GM12878 (cell line): ENCODE data around the gene JAG2. TPM values are rescaled to one million over a fixed set of nuclear protein-coding genes. Genes with fewer than 3 reads are reported as not detected.

ENCODE experiments used
- ATAC-seq: fragments of 200-7000 bp; cut with Tn5 transposase; 3 replicates; pipeline ENCODE4 v1.9.1; 2020; ENCODE audit warnings: mild to moderate bottlenecking, moderate library complexity
- BruUV-seq: library from RNA; stranded (reverse); fragments of 400-500 nt; replicated peaks from 2 replicates; lab custom pipeline; 2021; lab: Mats Ljungman, UMichigan
- CTCF ChIA-PET: fragments of 300-600 bp; sonication (Branson Sonifier 250); formaldehyde crosslinking; extraction: SDS; loops from one replicate; lab custom pipeline; 2021; ENCODE audit warnings: inconsistent platforms; lab: Yijun Ruan, JAX
- POLR2A ChIA-PET: fragments of 350-600 bp; formaldehyde crosslinking; extraction: SDS; loops from one replicate; lab custom pipeline; 2021; ENCODE audit warnings: inconsistent platforms; lab: Charles Lee
- RAD21 ChIA-PET: fragments of 300-600 bp; sonication (Branson Sonifier 250); formaldehyde crosslinking; loops from one replicate; lab custom pipeline; 2023; ENCODE audit warnings: antibody characterized with exemption; ENCODE audit not compliant: unreplicated experiment; lab: Charles Lee
- SMC1A ChIA-PET: fragments of 300-600 bp; sonication (Branson Sonifier 250); formaldehyde crosslinking; loops from one replicate; lab custom pipeline; 2023; ENCODE audit not compliant: unreplicated experiment, uncharacterized antibody; lab: Charles Lee
- DNase-seq: peaks from one replicate; pipeline ENCODE4 v3.0.0-alpha.2; 2011; ENCODE audit warnings: low read depth, low spot score
- FAIRE-seq: peaks from 3 replicates; lab custom pipeline; 2011; peaks lifted over from hg19 to GRCh38; lab: Jason Lieb, UNC
- H2AFZ ChIP-seq: 2 replicates; pipeline ENCODE4 v1.6.0; 2011; ENCODE audit warnings: low read depth, low read length, control low read depth; ENCODE audit not compliant: control insufficient read depth
- H3K27ac ChIP-seq: 2 replicates; pipeline ENCODE4 v1.5.1; 2011; ENCODE audit warnings: control low read depth; ENCODE audit not compliant: control insufficient read depth, insufficient read depth
- H3K27me3 ChIP-seq, 2 experiments: replicated peaks in 1 of 2; 2 replicates each; pipeline versions ENCODE4 v1.6.0 to v1.6.1; 2011; ENCODE audit warnings: low read length in 1 of 2; ENCODE audit not compliant: control insufficient read depth in 2 of 2, insufficient read depth in 2 of 2
- H3K36me3 ChIP-seq, 2 experiments: 2 replicates each; pipeline ENCODE4 v1.5.1; 2011; ENCODE audit warnings: low read length in 1 of 2; ENCODE audit not compliant: control insufficient read depth in 2 of 2, insufficient read depth in 2 of 2
- H3K4me1 ChIP-seq: 2 replicates; pipeline ENCODE4 v1.6.1; 2011; ENCODE audit warnings: mild to moderate bottlenecking, low read length, moderate library complexity, mixed read lengths; ENCODE audit not compliant: control insufficient read depth, insufficient read depth
- H3K4me2 ChIP-seq: 2 replicates; pipeline ENCODE4 v1.6.0; 2011; ENCODE audit warnings: control low read depth; ENCODE audit not compliant: control insufficient read depth, insufficient read depth
- H3K4me3 ChIP-seq: fragments of 200-600 bp; sonication (generic); 2 replicates; pipeline ENCODE4 v1.5.1; 2016
- H3K79me2 ChIP-seq: 2 replicates; pipeline ENCODE4 v1.6.0; 2011; ENCODE audit warnings: low read length; ENCODE audit not compliant: control insufficient read depth, insufficient read depth
- H3K9ac ChIP-seq: 2 replicates; pipeline ENCODE4 v1.8.0; 2011; ENCODE audit warnings: low read length, control low read depth, mixed read lengths; ENCODE audit not compliant: control insufficient read depth, insufficient read depth
- H3K9me3 ChIP-seq: replicated peaks from 3 replicates; pipeline ENCODE4 v1.5.1; 2011; ENCODE audit warnings: mild to moderate bottlenecking, low read length; ENCODE audit not compliant: control insufficient read depth, insufficient read depth
- H4K20me1 ChIP-seq: 2 replicates; pipeline ENCODE4 v1.6.0; 2011; ENCODE audit not compliant: control insufficient read depth, insufficient read depth
- BMI1 ChIP-seq: fragments of 450-650 bp; IDR thresholded peaks from 2 replicates; pipeline ENCODE4 v1.6.1; 2016; ENCODE audit warnings: mild to moderate bottlenecking, moderate library complexity, borderline replicate concordance
- ESRRA ChIP-seq: IDR thresholded peaks from 2 replicates; pipeline ENCODE4 v1.6.1; 2012; ENCODE audit warnings: mild to moderate bottlenecking, low read length, improper control_type of control experiment
- FOS ChIP-seq: IDR thresholded peaks from 3 replicates; pipeline ENCODE4 v1.6.1; 2011; ENCODE audit warnings: borderline replicate concordance; ENCODE audit not compliant: insufficient read length; ENCODE audit errors: extremely low read depth
- HDAC6 ChIP-seq: fragments of 200-600 bp; sonication (generic); IDR thresholded peaks from one replicate; pipeline ENCODE4 v1.8.0; 2017; ENCODE audit warnings: antibody characterized with exemption; ENCODE audit not compliant: unreplicated experiment
- NFXL1 ChIP-seq: fragments of 450-650 bp; IDR thresholded peaks from 2 replicates; pipeline ENCODE4 v1.6.1; 2017; ENCODE audit warnings: antibody characterized with exemption, mild to moderate bottlenecking, borderline replicate concordance
- NKRF ChIP-seq: fragments of 450-650 bp; conservative IDR thresholded peaks from 2 replicates; pipeline ENCODE4 v1.6.1; 2017; ENCODE audit warnings: mild to moderate bottlenecking, moderate library complexity
- NR2C1 ChIP-seq: fragments of 450-650 bp; IDR thresholded peaks from 2 replicates; pipeline ENCODE4 v1.6.1; 2017; ENCODE audit warnings: antibody characterized with exemption, mild to moderate bottlenecking, moderate library complexity
- PAX5 ChIP-seq: IDR thresholded peaks from 2 replicates; pipeline ENCODE4 v1.6.1; 2011; ENCODE audit warnings: low read depth, low read length, borderline replicate concordance
- RFX5 ChIP-seq: IDR thresholded peaks from 2 replicates; pipeline ENCODE4 v1.6.1; 2011; ENCODE audit warnings: low read depth, low read length, improper control_type of control experiment
- SIN3A ChIP-seq: IDR thresholded peaks from 2 replicates; pipeline ENCODE4 v1.6.1; 2012; ENCODE audit warnings: low read depth, low read length, improper control_type of control experiment
- SRF ChIP-seq, 2 experiments: IDR thresholded peaks; 2 replicates each; pipeline ENCODE4 v1.6.1; 2011; ENCODE audit warnings: low read depth in 2 of 2, low read length in 2 of 2, mild to moderate bottlenecking in 1 of 2, moderate library complexity in 1 of 2
- TAF1 ChIP-seq: IDR thresholded peaks from 2 replicates; pipeline ENCODE4 v1.6.1; 2011; ENCODE audit warnings: mild to moderate bottlenecking, low read depth, low read length, borderline replicate concordance
- TARDBP ChIP-seq: IDR thresholded peaks from 2 replicates; pipeline ENCODE4 v1.6.1; 2016; ENCODE audit warnings: borderline replicate concordance
- TCF12 ChIP-seq: IDR thresholded peaks from 2 replicates; pipeline ENCODE4 v1.6.1; 2011; ENCODE audit warnings: low read depth, mild to moderate bottlenecking, low read length
- TCF3 ChIP-seq: IDR thresholded peaks from 2 replicates; pipeline ENCODE4 v1.6.1; 2012; ENCODE audit warnings: low read depth, mild to moderate bottlenecking, low read length, borderline replicate concordance; ENCODE audit not compliant: insufficient read depth
- ZBED1 ChIP-seq: IDR thresholded peaks from 2 replicates; pipeline ENCODE4 v1.6.1; 2016; ENCODE audit warnings: borderline replicate concordance
- WGBS: methylation state at CpG from one replicate; pipeline ENCODE4 v1.1.6; 2016; ENCODE audit warnings: low lambda C conversion rate; ENCODE audit not compliant: insufficient replicate concordance, insufficient coverage; ENCODE audit errors: missing lambda C conversion rate; 5-methylcytosine and 5-hydroxymethylcytosine counted together
- in situ Hi-C: fragments of 300-500 bp; cut with MboI; formaldehyde crosslinking; loops from 9 replicates; pipeline ENCODE4 v1.14.3; 2018; ENCODE audit warnings: mixed read lengths
- intact Hi-C: fragments of 100-400 bp; cut with micrococcal nuclease; formaldehyde crosslinking; loops from one replicate; pipeline ENCODE4 v1.14.2; 2022; ENCODE audit not compliant: unreplicated experiment
- polyA plus RNA-seq, 11 experiments: library from polyadenylated mRNA; depleted of rRNA in 4 of 11; unstranded in 6 of 11; stranded (reverse) in 5 of 11; fragments of >200 nt; fragmentation: Nextera tagmentation in 4 of 11; fragmentation: Illumina TruSeq in 1 of 11; extraction: Ambion mirVana in 4 of 11; extraction: Trizol in 1 of 11; gene quantifications; 1 replicate in 1 of 11; 2 replicates in 10 of 11; pipeline versions ENCODE4 v1.2.1 to v1.2.3, GENCODE V29; 2011 to 2016; ENCODE audit warnings: inconsistent platforms in 2 of 11, missing spikeins in 2 of 11, low read depth in 1 of 11
- total RNA-seq, 4 experiments: library from RNA; depleted of rRNA in 3 of 4; stranded (reverse); fragments of >200 nt in 3 of 4; fragmentation: Illumina TruSeq in 1 of 4; extraction: Trizol in 1 of 4; gene quantifications; 2 replicates each; pipeline versions ENCODE4 v1.2.1 to v1.2.3, GENCODE V29; 2013 to 2021

Gene JAG2
- total and polyA plus RNA-seq, 10 of the 15 experiments (the other 5 are each of a cell fraction or from before 2014, with no cell fraction given): 0.04 to 0.14 (median 0.06) TPM; not detected in 5

GRCh38 chr14:105210266-105211025 is 41.9 kb upstream of the JAG2 start:
- H3K9ac ChIP-seq: no peak overlapping the region
- ATAC-seq: no peak
- TF ChIP-seq FOS (no peak), NR2C1 (no peak), SRF (IDR thresholded peaks at IDR 0.05; ENCODE audit: low read depth in 2 of 2, low read length in 2 of 2) (no peak)
- peaks cover 0 to 9% of the 10 kb centered on the region in 2 experiments; a peak in 2 of 4 replicates for H3K36me3 ChIP-seq
- H3K4me3 ChIP-seq: no peak overlapping the region
- no peak overlapping the region for H3K4me2 ChIP-seq
- WGBS: 91% methylated on average over 27 of the region's 30 CpGs
- RAD21 ChIA-PET: no interaction called here
- H3K27ac ChIP-seq: no peak overlapping the region
- H3K4me1 ChIP-seq: no peaks in the 10 kb centered on the region
- H3K27me3 ChIP-seq: no peaks in the 10 kb centered on the region
- no peaks in the 10 kb centered on the region for H4K20me1 ChIP-seq
- no peaks in the 10 kb centered on the region for H3K79me2 ChIP-seq
- H2AFZ ChIP-seq: no peak overlapping the region
- no peaks in the 10 kb centered on the region for H3K9me3 ChIP-seq
- POLR2A ChIA-PET: no interaction called here
- CTCF ChIA-PET: no interaction called here
- SMC1A ChIA-PET: no interaction called here
- DNase-seq: no peak
- FAIRE-seq: no peak
- in situ Hi-C loops: no loop called here
- intact Hi-C loops: no loop called here
- BruUV-seq: TSS peak; percentile 75

- H3K9me3 ChIP-seq: no peaks in the 10 kb centered on the region
- RAD21 ChIA-PET: no interaction called here
- no TSS peak for BruUV-seq
- H3K9ac ChIP-seq: no peak overlapping the region
- no peaks in the 10 kb centered on the region for H4K20me1 ChIP-seq
- intact Hi-C loops (no loop called here), in situ Hi-C loops (no loop called here)
- no peak overlapping the region for H2AFZ ChIP-seq
- H3K4me2 ChIP-seq: no peak overlapping the region
- H3K27ac ChIP-seq: no peak overlapping the region
- H3K79me2 ChIP-seq: no peaks in the 10 kb centered on the region
- ATAC-seq (no peak), DNase-seq (no peak), FAIRE-seq (no peak)
- SMC1A ChIA-PET: no interaction called here
- CTCF ChIA-PET: no interaction called here
- 89% methylated on average over 13 of the region's 16 CpGs for WGBS
- POLR2A ChIA-PET: no interaction called here
- no peak overlapping the region for H3K4me3 ChIP-seq
- H3K4me1 ChIP-seq: no peaks in the 10 kb centered on the region
- H3K36me3 ChIP-seq: peaks cover 0 to 9% of the 10 kb centered on the region in 2 experiments; a peak in 2 of 4 replicates
- no peaks in the 10 kb centered on the region for H3K27me3 ChIP-seq
- no peak for TF ChIP-seq TAF1
- no peak for TF ChIP-seq SIN3A
- no peak for TF ChIP-seq NFXL1
- no peak for TF ChIP-seq PAX5
- TF ChIP-seq ZBED1: no peak
- TF ChIP-seq TCF12: no peak
- no peak for TF ChIP-seq HDAC6
- TF ChIP-seq ESRRA: no peak
- no peak for TF ChIP-seq NKRF
- no peak for TF ChIP-seq RFX5
- TF ChIP-seq BMI1: no peak
- TF ChIP-seq TARDBP: no peak
- no peak for TF ChIP-seq TCF3
Observed at GRCh38 chr14:105209646-105210045, 41.1 kb upstream of the JAG2 start.
